Inflammatory macrophage treated with lipopolysaccharide for 4 hours (primary cell): ENCODE data around the gene NCOA3.
"Not testable (repeated sequence)": the region's sequence is repeated elsewhere in the genome, so short reads cannot be mapped to it uniquely, and the experiment has no call there.

Experiments used
- DNase-seq: peaks from one replicate; pipeline ENCODE4 v3.0.0-alpha.2; 2020

The NCOA3 gene

GRCh38 chr20:47501482-47502270, at the start of gene NCOA3:
TSS of gene NCOA3 (plus strand) at chr20:47501887. CDS start at chr20:47622248, 120,361 bp downstream.
- DNase-seq: peak; percentile 94

- no peak for DNase-seq
These were observed 48.9 kb upstream of the NCOA3 start for GRCh38 chr20:47452736-47453161.

- no peak for DNase-seq
These were observed 48.4 kb upstream of the NCOA3 start for GRCh38 chr20:47453167-47453782.

- DNase-seq: no peak
These were observed 47.2 kb upstream of the NCOA3 start for GRCh38 chr20:47454298-47455132.

- DNase-seq: no peak
These were observed 46.3 kb upstream of the NCOA3 start for GRCh38 chr20:47455133-47456040.

GRCh38 chr20:47456041-47456537, 45.6 kb upstream of the NCOA3 start:
- DNase-seq: no peak

- DNase-seq: peak; percentile 51
These were observed 44.5 kb upstream of the NCOA3 start for GRCh38 chr20:47456952-47457724.

- DNase-seq: not testable (repeated sequence)
These were observed 43.2 kb upstream of the NCOA3 start for GRCh38 chr20:47458280-47459050.

GRCh38 chr20:47459344-47460073, 42.2 kb upstream of the NCOA3 start:
- no peak for DNase-seq

GRCh38 chr20:47460761-47461112, 41.0 kb upstream of the NCOA3 start:
- DNase-seq: not testable (repeated sequence)

- no peak for DNase-seq
These were observed 40.5 kb upstream of the NCOA3 start for GRCh38 chr20:47461120-47461685.

GRCh38 chr20:47461906-47462305, 39.8 kb upstream of the NCOA3 start:
- DNase-seq: not testable (repeated sequence)

GRCh38 chr20:47464380-47465101, 37.1 kb upstream of the NCOA3 start:
- DNase-seq: peak; percentile 80

GRCh38 chr20:47465335-47466090, 36.2 kb upstream of the NCOA3 start:
- no peak for DNase-seq

- DNase-seq: no peak
These were observed 35.5 kb upstream of the NCOA3 start for GRCh38 chr20:47466213-47466612.

- no peak for DNase-seq
These were observed 34.8 kb upstream of the NCOA3 start for GRCh38 chr20:47466704-47467459.
